GM12878 (cell line): ENCODE data around the gene OOSP3.

Source experiments
- BACH1 ChIP-seq: fragments of 450-650 bp; IDR thresholded peaks from 2 replicates; pipeline ENCODE4 v1.6.1; 2017; ENCODE audit warnings: mild to moderate bottlenecking, borderline replicate concordance
- BRCA1 ChIP-seq: IDR thresholded peaks from 2 replicates; pipeline ENCODE4 v1.6.1; 2011; ENCODE audit warnings: low read depth, low read length, improper control_type of control experiment
- CBFB ChIP-seq: IDR thresholded peaks from 2 replicates; pipeline ENCODE4 v1.6.1; 2016; ENCODE audit warnings: antibody characterized with exemption, low read depth
- EP300 ChIP-seq, 2 experiments: fragments of 150-350 bp in 1 of 2; IDR thresholded peaks; 2 replicates each; pipeline ENCODE4 v1.6.1; 2011 to 2012; ENCODE audit warnings: low read depth in 2 of 2, low read length in 2 of 2, borderline replicate concordance in 1 of 2, improper control_type of control experiment in 1 of 2, inconsistent platforms in 1 of 2; ENCODE audit not compliant: control insufficient read depth in 1 of 2
- NR2C2 ChIP-seq: IDR thresholded peaks from 2 replicates; pipeline ENCODE4 v1.6.1; 2011; ENCODE audit warnings: borderline replicate concordance, low read depth; ENCODE audit not compliant: control insufficient read depth, insufficient read length
- POLR2AphosphoS5 ChIP-seq: IDR thresholded peaks from 2 replicates; pipeline ENCODE4 v1.6.1; 2011; ENCODE audit warnings: mild to moderate bottlenecking, low read length, inconsistent platforms
- RAD51 ChIP-seq: fragments of 450-650 bp; IDR thresholded peaks from 2 replicates; pipeline ENCODE4 v1.6.1; 2016; ENCODE audit warnings: moderate library complexity, mild to moderate bottlenecking, inconsistent platforms
- SP1 ChIP-seq: IDR thresholded peaks from one replicate; pipeline ENCODE4 v1.6.1; 2011; ENCODE audit warnings: low read depth, low read length
- TCF12 ChIP-seq: IDR thresholded peaks from 2 replicates; pipeline ENCODE4 v1.6.1; 2011; ENCODE audit warnings: low read depth, mild to moderate bottlenecking, low read length
- TF ChIP-seq, protein P1 (sequence below), 3 experiments: IDR thresholded peaks in 2 of 3; conservative IDR thresholded peaks in 1 of 3; 2 replicates each; pipeline ENCODE4 v1.5.1; 2011; ENCODE audit warnings: low read depth in 3 of 3, low read length in 3 of 3, mild to moderate bottlenecking in 3 of 3, control low read depth in 2 of 3, moderate library complexity in 2 of 3, inconsistent platforms in 1 of 3, mixed read lengths in 1 of 3; ENCODE audit not compliant: control insufficient read depth in 2 of 3, insufficient read depth in 1 of 3; ENCODE audit errors: extremely low read depth in 1 of 3

DNA sequence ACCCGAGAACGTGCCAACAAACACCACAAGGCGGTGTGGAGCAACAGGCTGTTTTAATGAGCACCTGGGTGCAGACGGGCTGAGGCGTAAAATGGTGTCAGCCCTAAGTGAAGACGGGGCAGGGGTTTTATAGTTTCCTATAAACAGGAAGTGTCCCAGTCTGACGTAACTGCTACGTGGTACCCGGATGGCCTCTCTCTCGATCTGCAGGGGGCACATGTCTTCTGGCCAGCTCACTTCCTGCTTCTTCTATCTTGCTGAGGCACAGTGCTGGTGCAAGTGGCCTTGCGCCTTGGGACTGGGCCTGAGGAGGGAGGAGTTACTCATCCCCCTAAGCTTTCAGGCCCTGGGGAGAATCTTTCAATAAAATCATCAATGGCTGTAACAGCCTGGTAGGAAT lies 20.9 kb downstream of the OOSP3 start:
- TF ChIP-seq BRCA1 (no peak), NR2C2 (no peak), SP1 (no peak), TCF12 (no peak), RAD51 (no peak), CBFB (no peak), POLR2AphosphoS5 (no peak), EP300 (IDR thresholded peaks at IDR 0.05; ENCODE audit: borderline replicate concordance in 1 of 2, control insufficient read depth in 1 of 2, low read depth in 2 of 2, low read length in 2 of 2) (no peak), BACH1 (no peak)
- TF ChIP-seq, protein P1, sequence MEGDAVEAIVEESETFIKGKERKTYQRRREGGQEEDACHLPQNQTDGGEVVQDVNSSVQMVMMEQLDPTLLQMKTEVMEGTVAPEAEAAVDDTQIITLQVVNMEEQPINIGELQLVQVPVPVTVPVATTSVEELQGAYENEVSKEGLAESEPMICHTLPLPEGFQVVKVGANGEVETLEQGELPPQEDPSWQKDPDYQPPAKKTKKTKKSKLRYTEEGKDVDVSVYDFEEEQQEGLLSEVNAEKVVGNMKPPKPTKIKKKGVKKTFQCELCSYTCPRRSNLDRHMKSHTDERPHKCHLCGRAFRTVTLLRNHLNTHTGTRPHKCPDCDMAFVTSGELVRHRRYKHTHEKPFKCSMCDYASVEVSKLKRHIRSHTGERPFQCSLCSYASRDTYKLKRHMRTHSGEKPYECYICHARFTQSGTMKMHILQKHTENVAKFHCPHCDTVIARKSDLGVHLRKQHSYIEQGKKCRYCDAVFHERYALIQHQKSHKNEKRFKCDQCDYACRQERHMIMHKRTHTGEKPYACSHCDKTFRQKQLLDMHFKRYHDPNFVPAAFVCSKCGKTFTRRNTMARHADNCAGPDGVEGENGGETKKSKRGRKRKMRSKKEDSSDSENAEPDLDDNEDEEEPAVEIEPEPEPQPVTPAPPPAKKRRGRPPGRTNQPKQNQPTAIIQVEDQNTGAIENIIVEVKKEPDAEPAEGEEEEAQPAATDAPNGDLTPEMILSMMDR (IDR thresholded peaks at IDR 0.05 in 2 of 3, conservative IDR thresholded peaks at IDR 0.05 in 1 of 3; ENCODE audit: control insufficient read depth in 2 of 3, extremely low read depth in 1 of 3, insufficient read depth in 1 of 3, low read depth in 3 of 3, low read length in 3 of 3), result no peak
